Measurements from ENCODE around the gene PRKAR1B.

The PRKAR1B gene

DNA sequence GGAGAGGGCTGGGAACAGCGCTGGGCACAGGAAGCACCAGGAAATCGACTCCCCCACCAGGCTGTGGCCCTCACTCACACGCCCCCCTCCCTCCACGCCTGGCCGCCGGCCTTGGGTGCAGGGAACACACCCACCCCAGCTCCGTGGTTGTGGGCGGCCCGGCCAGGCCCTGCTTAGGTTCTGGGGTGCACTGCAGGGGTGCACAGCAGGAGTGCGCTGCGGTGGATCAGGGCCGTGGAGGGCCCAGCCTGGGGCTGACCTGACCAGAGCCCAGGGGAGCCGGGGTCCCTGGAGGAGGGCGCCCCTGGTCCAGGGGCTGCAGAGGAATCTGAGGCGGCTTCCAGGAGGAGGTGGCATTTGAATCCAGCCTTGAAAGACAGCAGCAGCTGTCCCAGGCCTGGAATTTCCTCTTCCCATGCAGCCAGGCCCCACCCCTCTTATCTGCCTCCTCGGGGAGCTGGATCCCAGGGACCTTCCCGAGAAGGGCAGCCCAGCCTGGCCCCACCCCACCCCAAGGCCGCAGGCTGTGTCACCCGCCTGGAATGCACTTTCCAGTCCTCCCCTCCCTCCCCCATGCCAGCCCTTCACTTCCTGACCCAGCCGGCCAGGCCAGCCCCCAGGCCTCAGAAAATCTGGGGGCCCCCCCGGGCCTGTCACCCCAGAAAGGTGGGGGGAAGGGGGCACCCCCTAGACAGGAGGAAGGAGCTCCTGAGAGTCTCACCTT, 189.0 kb downstream of the PRKAR1B start (continued):
- TF ChIP-seq, protein P1, sequence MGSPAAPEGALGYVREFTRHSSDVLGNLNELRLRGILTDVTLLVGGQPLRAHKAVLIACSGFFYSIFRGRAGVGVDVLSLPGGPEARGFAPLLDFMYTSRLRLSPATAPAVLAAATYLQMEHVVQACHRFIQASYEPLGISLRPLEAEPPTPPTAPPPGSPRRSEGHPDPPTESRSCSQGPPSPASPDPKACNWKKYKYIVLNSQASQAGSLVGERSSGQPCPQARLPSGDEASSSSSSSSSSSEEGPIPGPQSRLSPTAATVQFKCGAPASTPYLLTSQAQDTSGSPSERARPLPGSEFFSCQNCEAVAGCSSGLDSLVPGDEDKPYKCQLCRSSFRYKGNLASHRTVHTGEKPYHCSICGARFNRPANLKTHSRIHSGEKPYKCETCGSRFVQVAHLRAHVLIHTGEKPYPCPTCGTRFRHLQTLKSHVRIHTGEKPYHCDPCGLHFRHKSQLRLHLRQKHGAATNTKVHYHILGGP (tag by site-specific recombination; IDR thresholded peaks at IDR 0.05): no peak
- TF ChIP-seq, protein P2, sequence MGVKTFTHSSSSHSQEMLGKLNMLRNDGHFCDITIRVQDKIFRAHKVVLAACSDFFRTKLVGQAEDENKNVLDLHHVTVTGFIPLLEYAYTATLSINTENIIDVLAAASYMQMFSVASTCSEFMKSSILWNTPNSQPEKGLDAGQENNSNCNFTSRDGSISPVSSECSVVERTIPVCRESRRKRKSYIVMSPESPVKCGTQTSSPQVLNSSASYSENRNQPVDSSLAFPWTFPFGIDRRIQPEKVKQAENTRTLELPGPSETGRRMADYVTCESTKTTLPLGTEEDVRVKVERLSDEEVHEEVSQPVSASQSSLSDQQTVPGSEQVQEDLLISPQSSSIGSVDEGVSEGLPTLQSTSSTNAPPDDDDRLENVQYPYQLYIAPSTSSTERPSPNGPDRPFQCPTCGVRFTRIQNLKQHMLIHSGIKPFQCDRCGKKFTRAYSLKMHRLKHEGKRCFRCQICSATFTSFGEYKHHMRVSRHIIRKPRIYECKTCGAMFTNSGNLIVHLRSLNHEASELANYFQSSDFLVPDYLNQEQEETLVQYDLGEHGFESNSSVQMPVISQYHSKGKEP (tag by site-specific recombination; IDR thresholded peaks at IDR 0.05): no peak
- TF ChIP-seq GLI2 (tag by site-specific recombination; IDR thresholded peaks at IDR 0.05; ENCODE audit: borderline replicate concordance, low read depth) (no peak), ZNF610 (tag by site-specific recombination; IDR thresholded peaks at IDR 0.05; ENCODE audit: borderline replicate concordance) (no peak), ZFP69B (tag by site-specific recombination; IDR thresholded peaks at IDR 0.05) (no peak), SP7 (tag by site-specific recombination; IDR thresholded peaks at IDR 0.05) (peak; percentile 26; the same call in 1 of the 2 replicates), ZNF133 (tag by site-specific recombination; IDR thresholded peaks at IDR 0.05) (no peak), EGR2 (tag by site-specific recombination; IDR thresholded peaks at IDR 0.05; ENCODE audit: low read depth) (0 out of 2 replicates have a peak, but pooled peaks have one; percentile 40), ZNF423 (tag by site-specific recombination; IDR thresholded peaks at IDR 0.05) (no peak), SALL2 (tag by site-specific recombination; IDR thresholded peaks at IDR 0.05; ENCODE audit: borderline replicate concordance) (no peak), KLF9 (tag by site-specific recombination; IDR thresholded peaks at IDR 0.05; ENCODE audit: low read depth) (peak; percentile 40; the same call in 1 of the 2 replicates), ZNF404 (tag by site-specific recombination; IDR thresholded peaks at IDR 0.05) (no peak), ZNF302 (tag by site-specific recombination; IDR thresholded peaks at IDR 0.05; ENCODE audit: low read depth) (no peak), KLF16 (tag by site-specific recombination; IDR thresholded peaks at IDR 0.05) (no peak), ZNF837 (tag by site-specific recombination; IDR thresholded peaks at IDR 0.05) (no peak), TCF7L2 (IDR thresholded peaks at IDR 0.05; ENCODE audit: borderline replicate concordance, low read depth, low read length) (no peak), ZNF600 (tag by site-specific recombination; IDR thresholded peaks at IDR 0.05) (no peak), ZNF558 (tag by site-specific recombination; IDR thresholded peaks at IDR 0.05) (no peak), OSR2 (tag by site-specific recombination; IDR thresholded peaks at IDR 0.05) (no peak), ZFHX2 (tag by site-specific recombination; conservative IDR thresholded peaks at IDR 0.05) (peak; percentile 73)
- TF ChIP-seq, protein P3, sequence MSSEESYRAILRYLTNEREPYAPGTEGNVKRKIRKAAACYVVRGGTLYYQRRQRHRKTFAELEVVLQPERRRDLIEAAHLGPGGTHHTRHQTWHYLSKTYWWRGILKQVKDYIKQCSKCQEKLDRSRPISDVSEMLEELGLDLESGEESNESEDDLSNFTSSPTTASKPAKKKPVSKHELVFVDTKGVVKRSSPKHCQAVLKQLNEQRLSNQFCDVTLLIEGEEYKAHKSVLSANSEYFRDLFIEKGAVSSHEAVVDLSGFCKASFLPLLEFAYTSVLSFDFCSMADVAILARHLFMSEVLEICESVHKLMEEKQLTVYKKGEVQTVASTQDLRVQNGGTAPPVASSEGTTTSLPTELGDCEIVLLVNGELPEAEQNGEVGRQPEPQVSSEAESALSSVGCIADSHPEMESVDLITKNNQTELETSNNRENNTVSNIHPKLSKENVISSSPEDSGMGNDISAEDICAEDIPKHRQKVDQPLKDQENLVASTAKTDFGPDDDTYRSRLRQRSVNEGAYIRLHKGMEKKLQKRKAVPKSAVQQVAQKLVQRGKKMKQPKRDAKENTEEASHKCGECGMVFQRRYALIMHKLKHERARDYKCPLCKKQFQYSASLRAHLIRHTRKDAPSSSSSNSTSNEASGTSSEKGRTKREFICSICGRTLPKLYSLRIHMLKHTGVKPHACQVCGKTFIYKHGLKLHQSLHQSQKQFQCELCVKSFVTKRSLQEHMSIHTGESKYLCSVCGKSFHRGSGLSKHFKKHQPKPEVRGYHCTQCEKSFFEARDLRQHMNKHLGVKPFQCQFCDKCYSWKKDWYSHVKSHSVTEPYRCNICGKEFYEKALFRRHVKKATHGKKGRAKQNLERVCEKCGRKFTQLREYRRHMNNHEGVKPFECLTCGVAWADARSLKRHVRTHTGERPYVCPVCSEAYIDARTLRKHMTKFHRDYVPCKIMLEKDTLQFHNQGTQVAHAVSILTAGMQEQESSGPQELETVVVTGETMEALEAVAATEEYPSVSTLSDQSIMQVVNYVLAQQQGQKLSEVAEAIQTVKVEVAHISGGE (tag by site-specific recombination; conservative IDR thresholded peaks at IDR 0.05; ENCODE audit: low read depth): no peak
- TF ChIP-seq, protein P4, sequence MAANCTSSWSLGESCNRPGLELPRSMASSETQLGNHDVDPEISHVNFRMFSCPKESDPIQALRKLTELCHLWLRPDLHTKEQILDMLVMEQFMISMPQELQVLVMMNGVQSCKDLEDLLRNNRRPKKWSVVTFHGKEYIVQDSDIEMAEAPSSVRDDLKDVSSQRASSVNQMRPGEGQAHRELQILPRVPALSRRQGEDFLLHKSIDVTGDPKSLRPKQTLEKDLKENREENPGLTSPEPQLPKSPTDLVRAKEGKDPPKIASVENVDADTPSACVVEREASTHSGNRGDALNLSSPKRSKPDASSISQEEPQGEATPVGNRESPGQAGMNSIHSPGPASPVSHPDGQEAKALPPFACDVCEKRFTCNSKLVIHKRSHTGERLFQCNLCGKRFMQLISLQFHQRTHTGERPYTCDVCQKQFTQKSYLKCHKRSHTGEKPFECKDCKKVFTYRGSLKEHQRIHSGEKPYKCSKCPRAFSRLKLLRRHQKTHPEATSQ (tag by site-specific recombination; IDR thresholded peaks at IDR 0.05): no peak
- TF ChIP-seq, protein P5, sequence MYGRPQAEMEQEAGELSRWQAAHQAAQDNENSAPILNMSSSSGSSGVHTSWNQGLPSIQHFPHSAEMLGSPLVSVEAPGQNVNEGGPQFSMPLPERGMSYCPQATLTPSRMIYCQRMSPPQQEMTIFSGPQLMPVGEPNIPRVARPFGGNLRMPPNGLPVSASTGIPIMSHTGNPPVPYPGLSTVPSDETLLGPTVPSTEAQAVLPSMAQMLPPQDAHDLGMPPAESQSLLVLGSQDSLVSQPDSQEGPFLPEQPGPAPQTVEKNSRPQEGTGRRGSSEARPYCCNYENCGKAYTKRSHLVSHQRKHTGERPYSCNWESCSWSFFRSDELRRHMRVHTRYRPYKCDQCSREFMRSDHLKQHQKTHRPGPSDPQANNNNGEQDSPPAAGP (tag by site-specific recombination; IDR thresholded peaks at IDR 0.05): peak; percentile 74; the same call in 1 of the 2 replicates
